Hepatocyte (in vitro differentiated cells): ENCODE results near the gene HTR4. TPM values are rescaled to one million over a fixed set of nuclear protein-coding genes. Genes with fewer than 3 reads are reported as not detected.

ENCODE experiments used
- DNase-seq: peaks from one replicate; pipeline ENCODE4 v3.0.0-alpha.2; 2016; ENCODE audit warnings: low spot score
- H2AFZ ChIP-seq: fragments of 200-600 bp; sonication (generic); 2 replicates; pipeline ENCODE4 v1.6.0; 2016; ENCODE audit warnings: antibody characterized with exemption, mild to moderate bottlenecking
- H3K27ac ChIP-seq: fragments of 200-600 bp; sonication (generic); 2 replicates; pipeline ENCODE4 v1.5.1; 2016; ENCODE audit warnings: mild to moderate bottlenecking
- H3K27me3 ChIP-seq: fragments of 200-600 bp; sonication (generic); 2 replicates; pipeline ENCODE4 v1.6.1; 2016
- H3K36me3 ChIP-seq: fragments of 200-600 bp; sonication (generic); replicated peaks from 2 replicates; pipeline ENCODE4 v1.5.1; 2016; ENCODE audit warnings: low read depth; ENCODE audit not compliant: insufficient read depth
- H3K4me1 ChIP-seq: fragments of 200-600 bp; sonication (generic); 2 replicates; pipeline ENCODE4 v1.5.1; 2016; ENCODE audit warnings: mild to moderate bottlenecking, moderate library complexity; ENCODE audit not compliant: insufficient read depth
- H3K4me2 ChIP-seq: fragments of 200-600 bp; sonication (generic); 2 replicates; pipeline ENCODE4 v1.6.0; 2016
- H3K4me3 ChIP-seq: fragments of 200-600 bp; sonication (generic); 2 replicates; pipeline ENCODE4 v1.5.1; 2016; ENCODE audit warnings: mild to moderate bottlenecking
- H3K79me2 ChIP-seq: fragments of 200-600 bp; sonication (generic); 2 replicates; pipeline ENCODE4 v1.6.0; 2017; ENCODE audit warnings: mild to moderate bottlenecking
- H3K9me2 ChIP-seq: fragments of 200-600 bp; sonication (generic); replicated peaks from 2 replicates; pipeline ENCODE4 v1.6.0; 2017; ENCODE audit warnings: mild to moderate bottlenecking; ENCODE audit not compliant: insufficient read depth
- H3K9me3 ChIP-seq: fragments of 200-600 bp; sonication (generic); 2 replicates; pipeline ENCODE4 v1.5.1; 2016; ENCODE audit warnings: low read depth, mild to moderate bottlenecking
- H4K20me1 ChIP-seq: fragments of 200-600 bp; sonication (generic); 2 replicates; pipeline ENCODE4 v1.6.0; 2016; ENCODE audit warnings: mild to moderate bottlenecking; ENCODE audit not compliant: insufficient read depth, poor library complexity, severe bottlenecking
- CTCF ChIP-seq: fragments of 200-600 bp; sonication (generic); IDR thresholded peaks from 2 replicates; pipeline ENCODE4 v1.5.1; 2016; ENCODE audit warnings: antibody characterized with exemption, mild to moderate bottlenecking; ENCODE audit not compliant: poor library complexity
- EZH2 ChIP-seq: fragments of 200-600 bp; sonication (generic); IDR thresholded peaks from 2 replicates; pipeline ENCODE4 v1.6.1; 2016; ENCODE audit warnings: antibody characterized with exemption, mild to moderate bottlenecking, borderline replicate concordance
- EZH2phosphoT487 ChIP-seq: fragments of 200-600 bp; sonication (generic); IDR thresholded peaks from one replicate; pipeline ENCODE4 v1.6.1; 2018; ENCODE audit warnings: antibody characterized with exemption, mild to moderate bottlenecking, low read depth, moderate library complexity; ENCODE audit not compliant: unreplicated experiment, severe bottlenecking
- WGBS: methylation state at CpG from one replicate; pipeline ENCODE4 v1.1.6; 2016; ENCODE audit warnings: low lambda C conversion rate; ENCODE audit errors: missing lambda C conversion rate; 5-methylcytosine and 5-hydroxymethylcytosine counted together
- polyA plus RNA-seq: library from polyadenylated mRNA; unstranded; fragments of >200 nt; fragmentation: Nextera tagmentation; extraction: Ambion mirVana; gene quantifications from 2 replicates; pipeline ENCODE4 v1.2.1, GENCODE V29; 2016
- total RNA-seq: library from RNA; depleted of rRNA; stranded (reverse); fragments of >200 nt; gene quantifications from 2 replicates; pipeline ENCODE4 v1.2.3, GENCODE V29; 2014

HTR4 gene
- total and polyA plus RNA-seq, 2 experiments from 2014 or later = 0.29 to 2.3 TPM

GRCh38 chr5:148467958-148468357 is 186.4 kb downstream of the HTR4 start:
- H3K4me3 ChIP-seq = no peak overlapping the region
- no peaks in the 10 kb centered on the region for H3K27me3 ChIP-seq
- no peaks in the 10 kb centered on the region for H3K4me1 ChIP-seq
- DNase-seq = no peak
- 100% methylated on average over 1 of the region's 1 CpG for WGBS
- TF ChIP-seq EZH2 (no peak), EZH2phosphoT487 (no peak), CTCF (no peak)
- no peak overlapping the region for H3K4me2 ChIP-seq
- H2AFZ ChIP-seq = no peak overlapping the region
- H3K79me2 ChIP-seq = no peaks in the 10 kb centered on the region
- no peaks in the 10 kb centered on the region for H3K36me3 ChIP-seq
- H3K9me2 ChIP-seq = no peaks in the 10 kb centered on the region
- no peak overlapping the region for H3K27ac ChIP-seq
- no peaks in the 10 kb centered on the region for H3K9me3 ChIP-seq
- no peaks in the 10 kb centered on the region for H4K20me1 ChIP-seq

GRCh38 chr5:148466236-148466580 is 188.1 kb downstream of the HTR4 start:
- H2AFZ ChIP-seq = no peak overlapping the region
- no peak for TF ChIP-seq EZH2phosphoT487
- no peak for TF ChIP-seq EZH2
- TF ChIP-seq CTCF = no peak
- no peaks in the 10 kb centered on the region for H3K4me1 ChIP-seq
- no peak for DNase-seq
- no peak overlapping the region for H3K27ac ChIP-seq
- 75% methylated on average over 4 of the region's 4 CpGs for WGBS
- H3K9me2 ChIP-seq = no peaks in the 10 kb centered on the region
- no peak overlapping the region for H3K4me3 ChIP-seq
- no peak overlapping the region for H3K4me2 ChIP-seq
- H3K9me3 ChIP-seq = no peaks in the 10 kb centered on the region
- H3K36me3 ChIP-seq = no peaks in the 10 kb centered on the region
- no peaks in the 10 kb centered on the region for H4K20me1 ChIP-seq
- H3K79me2 ChIP-seq = no peaks in the 10 kb centered on the region
- H3K27me3 ChIP-seq = no peaks in the 10 kb centered on the region

- H3K27ac ChIP-seq = no peak overlapping the region
- peak overlapping the region; percentile 11 for H3K4me2 ChIP-seq
- H3K9me2 ChIP-seq = no peaks in the 10 kb centered on the region
- no peaks in the 10 kb centered on the region for H3K36me3 ChIP-seq
- H3K79me2 ChIP-seq = no peaks in the 10 kb centered on the region
- no peak for TF ChIP-seq EZH2phosphoT487
- no peak for DNase-seq
- H2AFZ ChIP-seq = no peak overlapping the region
- WGBS = 82% methylated on average over 4 of the region's 4 CpGs
- no peaks in the 10 kb centered on the region for H3K9me3 ChIP-seq
- H3K27me3 ChIP-seq = no peaks in the 10 kb centered on the region
- H4K20me1 ChIP-seq = no peaks in the 10 kb centered on the region
- H3K4me1 ChIP-seq = no peaks in the 10 kb centered on the region
- H3K4me3 ChIP-seq = no peak overlapping the region
Measured at GRCh38 chr5:148465381-148466235, 188.7 kb downstream of the HTR4 start.

GRCh38 chr5:148459669-148460068 is 194.7 kb downstream of the HTR4 start:
- H3K4me2 ChIP-seq = no peak overlapping the region
- H3K79me2 ChIP-seq = no peaks in the 10 kb centered on the region
- no peak for DNase-seq
- 90% methylated on average over 1 of the region's 1 CpG for WGBS
- H2AFZ ChIP-seq = no peak overlapping the region
- H3K4me3 ChIP-seq = no peak overlapping the region
- no peaks in the 10 kb centered on the region for H3K9me2 ChIP-seq
- H3K27ac ChIP-seq = no peak overlapping the region
- no peaks in the 10 kb centered on the region for H4K20me1 ChIP-seq
- no peaks in the 10 kb centered on the region for H3K36me3 ChIP-seq
- H3K9me3 ChIP-seq = no peaks in the 10 kb centered on the region
- TF ChIP-seq EZH2 (no peak), CTCF (no peak), EZH2phosphoT487 (no peak)
- H3K4me1 ChIP-seq = no peaks in the 10 kb centered on the region
- no peaks in the 10 kb centered on the region for H3K27me3 ChIP-seq
